Liver (tissue), 9 donors: ENCODE data around the gene SAMD7. TPM values are rescaled to one million over a fixed set of nuclear protein-coding genes. Genes with fewer than 3 reads are reported as not detected.

Experiments
- DNase-seq: peaks from one replicate; pipeline ENCODE4 v3.0.0-alpha.2; 2017; ENCODE audit warnings: low spot score
- H3K27ac ChIP-seq, 2 donors: one replicate each; pipeline ENCODE4 v1.7.0; 2013; ENCODE audit warnings: inconsistent platforms in 2 of 2, low read length in 2 of 2, control low read depth in 1 of 2, low read depth in 1 of 2, mild to moderate bottlenecking in 1 of 2
- H3K27me3 ChIP-seq, 4 donors: one replicate each; pipeline versions ENCODE4 v1.6.1 to v1.7.0; 2013; ENCODE audit warnings: low read length in 3 of 4, inconsistent platforms in 1 of 4, mild to moderate bottlenecking in 1 of 4, moderate library complexity in 1 of 4; ENCODE audit not compliant: control insufficient read depth in 4 of 4, insufficient read depth in 4 of 4
- H3K36me3 ChIP-seq, 4 donors: one replicate each; pipeline versions ENCODE4 v1.6.1 to v1.7.0; 2013; ENCODE audit warnings: low read length in 3 of 4, mild to moderate bottlenecking in 3 of 4, low read depth in 1 of 4, moderate library complexity in 1 of 4; ENCODE audit not compliant: control insufficient read depth in 4 of 4, insufficient read depth in 3 of 4
- H3K4me1 ChIP-seq, 4 donors: one replicate each; pipeline versions ENCODE4 v1.6.1 to v1.7.0; 2013; ENCODE audit warnings: low read length in 3 of 4, mild to moderate bottlenecking in 3 of 4, moderate library complexity in 1 of 4; ENCODE audit not compliant: control insufficient read depth in 4 of 4, insufficient read depth in 4 of 4
- H3K4me3 ChIP-seq, 3 donors: one replicate each; pipeline versions ENCODE4 v1.6.1 to v1.7.0; 2013; ENCODE audit warnings: low read length in 3 of 3, control low read depth in 1 of 3, low read depth in 1 of 3, mild to moderate bottlenecking in 1 of 3
- H3K9ac ChIP-seq, 2 donors: one replicate each; pipeline ENCODE4 v1.7.0; 2013; ENCODE audit warnings: low read length in 2 of 2, mild to moderate bottlenecking in 2 of 2, moderate library complexity in 2 of 2, control low read depth in 1 of 2, low read depth in 1 of 2
- H3K9me3 ChIP-seq, 4 donors: one replicate each; pipeline versions ENCODE4 v1.6.1 to v1.7.0; 2013; ENCODE audit warnings: low read length in 3 of 4; ENCODE audit not compliant: control insufficient read depth in 4 of 4
- ATF3 ChIP-seq: IDR thresholded peaks from 2 replicates; pipeline ENCODE4 v1.6.1; 2016; ENCODE audit warnings: antibody characterized with exemption
- CTCF ChIP-seq: fragments of 150-350 bp; IDR thresholded peaks from 2 replicates; pipeline ENCODE4 v1.5.1; 2017; ENCODE audit warnings: improper control_type of control experiment, low read depth, low read length; ENCODE audit not compliant: missing input control
- EGR1 ChIP-seq, 2 donors: IDR thresholded peaks; 2 replicates each; pipeline ENCODE4 v1.6.1; 2016 to 2018; ENCODE audit warnings: antibody characterized with exemption in 2 of 2, low read depth in 2 of 2
- FOXA1 ChIP-seq: IDR thresholded peaks from 2 replicates; pipeline ENCODE4 v1.6.1; 2016; ENCODE audit warnings: antibody characterized with exemption
- GABPA ChIP-seq, 2 donors: IDR thresholded peaks in 1 of 2; conservative IDR thresholded peaks in 1 of 2; 2 replicates each; pipeline ENCODE4 v1.6.1; 2016; ENCODE audit warnings: antibody characterized with exemption in 2 of 2, mild to moderate bottlenecking in 1 of 2, moderate library complexity in 1 of 2
- HNF4G ChIP-seq: IDR thresholded peaks from 2 replicates; pipeline ENCODE4 v1.6.1; 2016; ENCODE audit warnings: antibody characterized with exemption
- JUND ChIP-seq, 2 donors: IDR thresholded peaks; 2 replicates each; pipeline ENCODE4 v1.6.1; 2016; ENCODE audit warnings: antibody characterized with exemption in 2 of 2
- MAX ChIP-seq: IDR thresholded peaks from 2 replicates; pipeline ENCODE4 v1.6.1; 2016; ENCODE audit warnings: antibody characterized with exemption
- NR2F2 ChIP-seq: IDR thresholded peaks from 2 replicates; pipeline ENCODE4 v1.6.1; 2016; ENCODE audit warnings: antibody characterized with exemption
- RXRA ChIP-seq, 2 donors: IDR thresholded peaks; 2 replicates each; pipeline ENCODE4 v1.6.1; 2017 to 2018; ENCODE audit warnings: antibody characterized with exemption in 2 of 2, mild to moderate bottlenecking in 1 of 2
- SP1 ChIP-seq: IDR thresholded peaks from 2 replicates; pipeline ENCODE4 v1.6.1; 2018; ENCODE audit warnings: antibody characterized with exemption, mild to moderate bottlenecking
- TAF1 ChIP-seq: conservative IDR thresholded peaks from 2 replicates; pipeline ENCODE4 v1.6.1; 2016; ENCODE audit warnings: antibody characterized with exemption, mild to moderate bottlenecking
- YY1 ChIP-seq: IDR thresholded peaks from 2 replicates; pipeline ENCODE4 v1.6.1; 2016; ENCODE audit warnings: antibody characterized with exemption, mild to moderate bottlenecking
- WGBS: extraction: QIAGEN DNeasy Blood & Tissue Kit; methylation state at CpG from one replicate; pipeline ENCODE4 v1.1.7; 2013; 5-methylcytosine and 5-hydroxymethylcytosine counted together
- polyA plus RNA-seq, 2 donors: library from polyadenylated mRNA; stranded (reverse) in 1 of 2; unstranded in 1 of 2; fragments of 200-250 nt in 1 of 2; fragments of >200 nt in 1 of 2; fragmentation: Nextera tagmentation in 1 of 2; extraction: Ambion mirVana in 1 of 2; gene quantifications; one replicate each; pipeline versions ENCODE4 v1.2.1 to v1.2.3, GENCODE V29; 2013 to 2015
- total RNA-seq, 2 donors: library from RNA; depleted of rRNA; stranded (reverse); fragments of >200 nt; gene quantifications; one replicate each; pipeline ENCODE4 v1.2.3, GENCODE V29; 2014
- TF ChIP-seq, protein P1 (sequence below): IDR thresholded peaks from 2 replicates; pipeline ENCODE4 v1.6.1; 2016; ENCODE audit warnings: antibody characterized with exemption
- donor health status: healthy.
- donor health status: healthy.
- donor health status: healthy.
- donor health status: healthy.
- donor health status: healthy.

The SAMD7 gene
- total and polyA plus RNA-seq, 4 donors = not detected

GRCh38 chr3:169869484-169870220 is 41.7 kb upstream of the SAMD7 start, which contains the start of gene LRRC31 (continued):
- peak; percentile 24 for TF ChIP-seq MAX
- TF ChIP-seq RXRA (IDR thresholded peaks at IDR 0.05) = peak; percentile 63 to 80
- TF ChIP-seq EGR1 (IDR thresholded peaks at IDR 0.05; ENCODE audit: low read depth in 2 of 2) = no peak

GRCh38 chr3:169871129-169871886 is 40.1 kb upstream of the SAMD7 start:
- Histone ChIP-seq H3K4me1 (peaks cover 0 to 14% (median 6%) of the 10 kb centered on the region in 4 donors), H3K27me3 (no peaks in the 10 kb centered on the region), H3K9me3 (no peaks in the 10 kb centered on the region), H3K36me3 (no peaks in the 10 kb centered on the region), H3K9ac (no peak overlapping the region), H3K27ac (no peak overlapping the region), H3K4me3 (no peak overlapping the region)
- no peak for DNase-seq
- TF ChIP-seq NR2F2 (no peak), FOXA1 (no peak), GABPA (IDR thresholded peaks at IDR 0.05 in 1 of 2, conservative IDR thresholded peaks at IDR 0.05 in 1 of 2) (no peak), JUND (IDR thresholded peaks at IDR 0.05) (no peak), YY1 (no peak), HNF4G (no peak), MAX (no peak), EGR1 (IDR thresholded peaks at IDR 0.05; ENCODE audit: low read depth in 2 of 2) (no peak), TAF1 (no peak), ATF3 (no peak), SP1 (no peak), CTCF (no peak), RXRA (IDR thresholded peaks at IDR 0.05) (no peak)
- TF ChIP-seq, protein P1, sequence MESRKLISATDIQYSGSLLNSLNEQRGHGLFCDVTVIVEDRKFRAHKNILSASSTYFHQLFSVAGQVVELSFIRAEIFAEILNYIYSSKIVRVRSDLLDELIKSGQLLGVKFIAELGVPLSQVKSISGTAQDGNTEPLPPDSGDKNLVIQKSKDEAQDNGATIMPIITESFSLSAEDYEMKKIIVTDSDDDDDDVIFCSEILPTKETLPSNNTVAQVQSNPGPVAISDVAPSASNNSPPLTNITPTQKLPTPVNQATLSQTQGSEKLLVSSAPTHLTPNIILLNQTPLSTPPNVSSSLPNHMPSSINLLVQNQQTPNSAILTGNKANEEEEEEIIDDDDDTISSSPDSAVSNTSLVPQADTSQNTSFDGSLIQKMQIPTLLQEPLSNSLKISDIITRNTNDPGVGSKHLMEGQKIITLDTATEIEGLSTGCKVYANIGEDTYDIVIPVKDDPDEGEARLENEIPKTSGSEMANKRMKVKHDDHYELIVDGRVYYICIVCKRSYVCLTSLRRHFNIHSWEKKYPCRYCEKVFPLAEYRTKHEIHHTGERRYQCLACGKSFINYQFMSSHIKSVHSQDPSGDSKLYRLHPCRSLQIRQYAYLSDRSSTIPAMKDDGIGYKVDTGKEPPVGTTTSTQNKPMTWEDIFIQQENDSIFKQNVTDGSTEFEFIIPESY = no peak
- 87% methylated on average over 2 of the region's 2 CpGs for WGBS
